Activated T-cell treated with anti-CD3 and anti-CD28 coated beads, Interleukin-2, amount 50 U/mL, for 1 hour (primary cell): ENCODE measurements around the gene B2M.
"Not testable (repeated sequence)": the region's sequence is repeated elsewhere in the genome, so short reads cannot be mapped to it uniquely, and the experiment has no call there.

Source experiments
- DNase-seq: peaks from one replicate; pipeline ENCODE4 v3.0.0-alpha.2; 2020

The B2M gene

GRCh38 chr15:44711096-44711742 is at the start of gene B2M, which contains the start of gene PATL2:
B2M (plus strand) TSS chr15:44711517; CDS start chr15:44711547, 30 bp downstream.
PATL2 (minus strand) TSS chr15:44711323; CDS start chr15:44676490, 34,833 bp downstream.
- peak; percentile 98 for DNase-seq

- DNase-seq = no peak
Measured at GRCh38 chr15:44661576-44661975, 49.7 kb upstream of the B2M start.

GRCh38 chr15:44662478-44663409 is 48.6 kb upstream of the B2M start:
- peak; percentile 81 for DNase-seq

GRCh38 chr15:44663410-44664308 is 47.7 kb upstream of the B2M start, which contains the start of gene SPG11:
SPG11 (minus strand) TSS chr15:44663662; CDS start chr15:44663647, 15 bp downstream.
- DNase-seq = peak; percentile 94

- DNase-seq = no peak
Measured at GRCh38 chr15:44666210-44667038, 44.9 kb upstream of the B2M start.

- no peak for DNase-seq
Measured at GRCh38 chr15:44667039-44667360, 44.3 kb upstream of the B2M start.

- DNase-seq = no peak
Measured at GRCh38 chr15:44668921-44669320, 42.4 kb upstream of the B2M start.

- DNase-seq = no peak
Measured at GRCh38 chr15:44670087-44670950, 41.0 kb upstream of the B2M start.

- DNase-seq = no peak
Measured at GRCh38 chr15:44673639-44674038, 37.7 kb upstream of the B2M start.

GRCh38 chr15:44675911-44676310 is 35.4 kb upstream of the B2M start:
- DNase-seq = no peak

GRCh38 chr15:44676676-44677075 is 34.6 kb upstream of the B2M start:
- no peak for DNase-seq

GRCh38 chr15:44682211-44682610 is 29.1 kb upstream of the B2M start:
- no peak for DNase-seq

- DNase-seq = peak; percentile 67
Measured at GRCh38 chr15:44682809-44683682, 28.3 kb upstream of the B2M start.

- DNase-seq = not testable (repeated sequence)
Measured at GRCh38 chr15:44689318-44689717, 22.0 kb upstream of the B2M start.

GRCh38 chr15:44690245-44690644 is 21.1 kb upstream of the B2M start:
- DNase-seq = not testable (repeated sequence)

GRCh38 chr15:44692659-44693058 is 18.7 kb upstream of the B2M start:
- DNase-seq = no peak

- DNase-seq = no peak
Measured at GRCh38 chr15:44694416-44694815, 16.9 kb upstream of the B2M start.

GRCh38 chr15:44695294-44695693 is 16.0 kb upstream of the B2M start:
- DNase-seq = no peak

GRCh38 chr15:44697014-44697413 is 14.3 kb upstream of the B2M start:
- DNase-seq = no peak

- DNase-seq = no peak
Measured at GRCh38 chr15:44698641-44699040, 12.7 kb upstream of the B2M start.
